ENCODE results near the gene PKDREJ. TPM values are rescaled to one million over a fixed set of nuclear protein-coding genes. Genes with fewer than 3 reads are reported as not detected.
"Not testable (repeated sequence)": the region's sequence is repeated elsewhere in the genome, so short reads cannot be mapped to it uniquely, and the experiment has no call there.

The PKDREJ gene
- total RNA-seq, 1 experiment from 2014 or later: 0.02 TPM

GRCh38 chr22:46267431-46268279 is 4.5 kb upstream of the PKDREJ start, which contains the start of gene TTC38 (continued):
- TF ChIP-seq ARID4B (CRISPR knock-in tag; IDR thresholded peaks at IDR 0.05; ENCODE audit: borderline replicate concordance): 0 out of 2 replicates have a peak, but pooled peaks have one; percentile 42
- TF ChIP-seq TEAD4 (CRISPR knock-in tag; IDR thresholded peaks at IDR 0.05): no peak
- no peak for TF ChIP-seq TEAD1 (CRISPR knock-in tag; IDR thresholded peaks at IDR 0.05)

GRCh38 chr22:46265627-46266026 is 2.5 kb upstream of the PKDREJ start:
- H3K4me1 Mint-ChIP-seq; DNase-seq (ENCODE audit: low spot score); H3K27ac Mint-ChIP-seq; POLR2A ChIA-PET; H3K4me3 Mint-ChIP-seq; ATAC-seq; CTCF ChIA-PET: not testable (repeated sequence)
- H3K9me3 Mint-ChIP-seq: peaks cover 32% of the 10 kb centered on the region
- peaks cover 66% of the 10 kb centered on the region for H3K27me3 Mint-ChIP-seq (ENCODE audit: low read depth)
- H3K36me3 Mint-ChIP-seq: peaks cover 32% of the 10 kb centered on the region

GRCh38 chr22:46264520-46264919 is 1.4 kb upstream of the PKDREJ start:
- CTCF ChIA-PET: not testable (repeated sequence)
- H3K27me3 Mint-ChIP-seq (ENCODE audit: low read depth): peaks cover 77% of the 10 kb centered on the region

GRCh38 chr22:46262449-46263215 is 511 bp downstream of the PKDREJ start:
- H3K9me3 Mint-ChIP-seq: peaks cover 35% of the 10 kb centered on the region
- peaks cover 96% of the 10 kb centered on the region for H3K27me3 Mint-ChIP-seq (ENCODE audit: low read depth)
- ChIA-PET CTCF (interaction anchor here (1.0 to 2.8 kb wide), 6 partner anchors 13 to 140 kb away, joined by 3 to 25 read pairs (median 4); partner anchors contain the start of gene CDPF1), POLR2A (interaction anchor here (1.3 to 1.5 kb wide), 2 partner anchors 13 to 24 kb away, joined by 3 to 4 read pairs; partner anchors contain the start of gene CDPF1)
- H3K4me1 Mint-ChIP-seq: peaks cover 4% of the 10 kb centered on the region; the same call in 1 of the 2 replicates
- H3K27ac Mint-ChIP-seq: no peak overlapping the region
- H3K4me3 Mint-ChIP-seq: peak overlapping the region; percentile 53
- ATAC-seq (peak; percentile 83), DNase-seq (ENCODE audit: low spot score) (peak; percentile 80)
- H3K36me3 Mint-ChIP-seq: peaks cover 32% of the 10 kb centered on the region
- peak; percentile 77 for TF ChIP-seq NR2C2 (CRISPR knock-in tag; IDR thresholded peaks at IDR 0.05)
- TF ChIP-seq TEAD4 (CRISPR knock-in tag; IDR thresholded peaks at IDR 0.05): peak; percentile 90; the same call in 1 of the 2 replicates
- TF ChIP-seq ZNF121 (CRISPR knock-in tag; IDR thresholded peaks at IDR 0.05): peak; percentile 78; the same call in 1 of the 2 replicates
- TF ChIP-seq ETV6 (CRISPR knock-in tag; IDR thresholded peaks at IDR 0.05): peak; percentile 66; the same call in 1 of the 2 replicates
- peak; percentile 89 for TF ChIP-seq ZBTB43 (CRISPR knock-in tag; IDR thresholded peaks at IDR 0.05)
- TF ChIP-seq AFF4 (CRISPR knock-in tag; IDR thresholded peaks at IDR 0.05; ENCODE audit: borderline replicate concordance): peak; percentile 58; the same call in 1 of the 2 replicates
- TF ChIP-seq ZNF232 (CRISPR knock-in tag; IDR thresholded peaks at IDR 0.05): peak; percentile 95
- 0 out of 2 replicates have a peak, but pooled peaks have one; percentile 26 for TF ChIP-seq ZSCAN18 (CRISPR knock-in tag; IDR thresholded peaks at IDR 0.05)
- peak; percentile 51; the same call in 1 of the 2 replicates for TF ChIP-seq ATF3 (CRISPR knock-in tag; conservative IDR thresholded peaks at IDR 0.05)
- TF ChIP-seq ZNF138 (CRISPR knock-in tag; conservative IDR thresholded peaks at IDR 0.05): peak; percentile 76
- no peak for TF ChIP-seq ZNF416 (CRISPR knock-in tag; IDR thresholded peaks at IDR 0.05)
- no peak for TF ChIP-seq ZNF396 (CRISPR knock-in tag; IDR thresholded peaks at IDR 0.05; ENCODE audit: borderline replicate concordance)
- TF ChIP-seq CBFB (CRISPR knock-in tag; IDR thresholded peaks at IDR 0.05; ENCODE audit: low read depth): no peak

More at GRCh38 chr22:46264520-46264919, 1.4 kb upstream of the PKDREJ start:
- POLR2A ChIA-PET; H3K27ac Mint-ChIP-seq; DNase-seq (ENCODE audit: low spot score); H3K4me3 Mint-ChIP-seq; ATAC-seq; H3K4me1 Mint-ChIP-seq: not testable (repeated sequence)
- Mint-ChIP-seq H3K9me3 (peaks cover 32% of the 10 kb centered on the region), H3K36me3 (peaks cover 32% of the 10 kb centered on the region)
